H9 (cell line): ENCODE data around the gene COL28A1. TPM values are rescaled to one million over a fixed set of nuclear protein-coding genes. Genes with fewer than 3 reads are reported as not detected.

Experiments
- DNase-seq: peaks from one replicate; pipeline ENCODE4 v3.0.0-alpha.2; 2017
- H2AFZ ChIP-seq: one replicate; pipeline ENCODE4 v1.6.1; 2013; ENCODE audit warnings: mild to moderate bottlenecking, low read length, control low read depth, moderate library complexity
- H2AK5ac ChIP-seq: 2 replicates; pipeline ENCODE4 v1.6.1; 2013; ENCODE audit warnings: low read length, control low read depth, mixed read lengths; ENCODE audit not compliant: insufficient read length
- H2BK120ac ChIP-seq: one replicate; pipeline ENCODE4 v1.6.1; 2013; ENCODE audit warnings: low read depth, mild to moderate bottlenecking, low read length, control low read depth, inconsistent platforms; ENCODE audit not compliant: poor library complexity, severe bottlenecking
- H2BK12ac ChIP-seq: 2 replicates; pipeline ENCODE4 v1.6.1; 2013; ENCODE audit warnings: low read length, control low read depth, mixed read lengths, low read depth; ENCODE audit not compliant: insufficient read length
- H2BK15ac ChIP-seq: 2 replicates; pipeline ENCODE4 v1.6.1; 2013; ENCODE audit warnings: low read depth, low read length, control low read depth
- H2BK20ac ChIP-seq: one replicate; pipeline ENCODE4 v1.6.1; 2013; ENCODE audit warnings: low read depth, mild to moderate bottlenecking, low read length, control low read depth, inconsistent platforms; ENCODE audit not compliant: poor library complexity, severe bottlenecking
- H2BK5ac ChIP-seq: 2 replicates; pipeline ENCODE4 v1.6.1; 2013; ENCODE audit warnings: low read length, control low read depth, mixed read lengths; ENCODE audit not compliant: insufficient read length
- H3K14ac ChIP-seq: 2 replicates; pipeline ENCODE4 v1.6.1; 2013; ENCODE audit warnings: low read length, control low read depth; ENCODE audit not compliant: insufficient read depth
- H3K18ac ChIP-seq: 2 replicates; pipeline ENCODE4 v1.6.1; 2013; ENCODE audit warnings: low read depth, mild to moderate bottlenecking, mixed read lengths, low read length, control low read depth; ENCODE audit not compliant: insufficient read length
- H3K23ac ChIP-seq: 2 replicates; pipeline ENCODE4 v1.6.1; 2013; ENCODE audit warnings: low read length, control low read depth, mixed read lengths, low read depth; ENCODE audit not compliant: insufficient read length
- H3K23me2 ChIP-seq: 2 replicates; pipeline ENCODE4 v1.6.1; 2013; ENCODE audit warnings: low read depth, mild to moderate bottlenecking, mixed read lengths, low read length, control low read depth; ENCODE audit not compliant: insufficient read length, poor library complexity, severe bottlenecking
- H3K27ac ChIP-seq: 2 replicates; pipeline ENCODE4 v1.5.1; 2013; ENCODE audit warnings: low read length, control low read depth, mixed read lengths, low read depth; ENCODE audit not compliant: insufficient read length
- H3K27me3 ChIP-seq: 2 replicates; pipeline ENCODE4 v1.6.1; 2013; ENCODE audit warnings: low read length, control low read depth, inconsistent platforms; ENCODE audit not compliant: insufficient read depth
- H3K4ac ChIP-seq: 2 replicates; pipeline ENCODE4 v1.6.1; 2013; ENCODE audit warnings: low read depth, mild to moderate bottlenecking, control low read depth, inconsistent platforms, low read length, moderate library complexity
- H3K4me1 ChIP-seq: 2 replicates; pipeline ENCODE4 v1.6.1; 2013; ENCODE audit warnings: low read length, control low read depth, inconsistent platforms; ENCODE audit not compliant: insufficient read depth
- H3K4me2 ChIP-seq: 2 replicates; pipeline ENCODE4 v1.6.1; 2013; ENCODE audit warnings: low read length, control low read depth, mixed read lengths; ENCODE audit not compliant: insufficient read length, insufficient read depth
- H3K56ac ChIP-seq: 2 replicates; pipeline ENCODE4 v1.6.1; 2013; ENCODE audit warnings: low read depth, mild to moderate bottlenecking, mixed read lengths, low read length, control low read depth; ENCODE audit not compliant: insufficient read length
- H3K79me1 ChIP-seq: 2 replicates; pipeline ENCODE4 v1.6.1; 2013; ENCODE audit warnings: low read depth, mild to moderate bottlenecking, moderate library complexity, low read length, control low read depth, inconsistent platforms; ENCODE audit not compliant: insufficient read depth, poor library complexity, severe bottlenecking
- H3K79me2 ChIP-seq: 2 replicates; pipeline ENCODE4 v1.6.1; 2013; ENCODE audit warnings: low read length, control low read depth, inconsistent platforms; ENCODE audit not compliant: insufficient read depth
- H3K9ac ChIP-seq: 2 replicates; pipeline ENCODE4 v1.6.1; 2013; ENCODE audit warnings: low read length, control low read depth, mixed read lengths; ENCODE audit not compliant: insufficient read length; ENCODE audit errors: extremely low read depth
- H3K9me3 ChIP-seq: one replicate; pipeline ENCODE4 v1.6.1; 2013; ENCODE audit warnings: low read depth, low read length, inconsistent platforms; ENCODE audit not compliant: control insufficient read depth
- H3T11ph ChIP-seq: one replicate; pipeline ENCODE4 v1.6.1; 2013; ENCODE audit warnings: mild to moderate bottlenecking, low read length, control low read depth, inconsistent platforms
- H4K20me1 ChIP-seq: one replicate; pipeline ENCODE4 v1.6.1; 2013; ENCODE audit not compliant: control insufficient read depth, insufficient read length, insufficient read depth
- H4K5ac ChIP-seq: 2 replicates; pipeline ENCODE4 v1.6.1; 2013; ENCODE audit warnings: low read depth, mild to moderate bottlenecking, mixed read lengths, low read length, control low read depth; ENCODE audit not compliant: insufficient read length
- H4K8ac ChIP-seq: replicated peaks from 2 replicates; pipeline ENCODE4 v1.6.1; 2013; ENCODE audit warnings: low read length, control low read depth, mixed read lengths, low read depth; ENCODE audit not compliant: insufficient read length
- H4K91ac ChIP-seq: 2 replicates; pipeline ENCODE4 v1.6.1; 2013; ENCODE audit warnings: low read depth, mild to moderate bottlenecking, moderate library complexity, mixed read lengths, low read length, control low read depth; ENCODE audit not compliant: insufficient read length
- H3K27ac Mint-ChIP-seq, 3 experiments: 2 replicates in 2 of 3; 3 replicates in 1 of 3; pipeline ENCODE4 v1.8.0; 2020 to 2021; ENCODE audit warnings: mixed read lengths in 3 of 3, mild to moderate bottlenecking in 1 of 3, moderate library complexity in 1 of 3
- H3K27me3 Mint-ChIP-seq: 2 replicates; pipeline ENCODE4 v1.8.0; 2021; ENCODE audit warnings: low read depth, mild to moderate bottlenecking, moderate library complexity, mixed read lengths
- H3K36me3 Mint-ChIP-seq, 3 experiments: 2 replicates in 2 of 3; 3 replicates in 1 of 3; pipeline ENCODE4 v1.8.0; 2020 to 2021; ENCODE audit warnings: low read depth in 3 of 3, mixed read lengths in 3 of 3; ENCODE audit not compliant: insufficient read depth in 1 of 3
- H3K4me1 Mint-ChIP-seq, 2 experiments: 2 replicates each; pipeline ENCODE4 v1.8.0; 2020; ENCODE audit warnings: mixed read lengths in 2 of 2
- H3K4me3 Mint-ChIP-seq, 2 experiments: 2 replicates in 1 of 2; 3 replicates in 1 of 2; pipeline ENCODE4 v1.8.0; 2020 to 2021; ENCODE audit warnings: mild to moderate bottlenecking in 2 of 2, mixed read lengths in 2 of 2, moderate library complexity in 1 of 2
- H3K9me3 Mint-ChIP-seq, 2 experiments: 2 replicates in 1 of 2; 3 replicates in 1 of 2; pipeline ENCODE4 v1.8.0; 2020; ENCODE audit warnings: mild to moderate bottlenecking in 2 of 2, mixed read lengths in 2 of 2, moderate library complexity in 1 of 2
- WGBS: extraction: QIAGEN DNeasy Blood & Tissue Kit; methylation state at CpG from one replicate; pipeline ENCODE4 v1.1.7; 2013; ENCODE audit warnings: missing lambda C conversion rate, low lambda C conversion rate, mixed read lengths; ENCODE audit not compliant: insufficient read length; ENCODE audit errors: extremely low coverage; 5-methylcytosine and 5-hydroxymethylcytosine counted together
- total RNA-seq: library from RNA; stranded (reverse); gene quantifications from 2 replicates; pipeline ENCODE4 v1.2.1, GENCODE V29; 2021
- TF ChIP-seq, protein P1 (sequence below): fragments of 200-600 bp; sonication (generic); conservative IDR thresholded peaks from 3 replicates; pipeline ENCODE4 v1.8.0; 2021; ENCODE audit warnings: antibody characterized with exemption, mild to moderate bottlenecking

Gene COL28A1
- total RNA-seq, 1 experiment from 2014 or later, result 0.66 TPM

- Histone ChIP-seq H3K23me2 (no peaks in the 10 kb centered on the region), H3K23ac (no peak overlapping the region), H3K27ac (no peak overlapping the region), H3K4me1 (no peaks in the 10 kb centered on the region), H2BK15ac (no peak overlapping the region), H2BK5ac (no peak overlapping the region), H3K9ac (no peak overlapping the region), H3K27me3 (no peaks in the 10 kb centered on the region), H4K8ac (no peak overlapping the region), H2BK20ac (no peak overlapping the region), H4K5ac (no peak overlapping the region), H3K18ac (no peak overlapping the region), H3T11ph (no peak overlapping the region), H3K14ac (no peak overlapping the region), H3K56ac (no peak overlapping the region), H2BK12ac (no peak overlapping the region), H4K91ac (no peak overlapping the region), H2AFZ (no peak overlapping the region), H3K4me2 (no peak overlapping the region), H3K79me1 (no peaks in the 10 kb centered on the region), H4K20me1 (no peaks in the 10 kb centered on the region), H3K79me2 (no peaks in the 10 kb centered on the region), H3K9me3 (no peaks in the 10 kb centered on the region), H3K4ac (no peak overlapping the region), H2AK5ac (no peak overlapping the region), H2BK120ac (no peak overlapping the region)
- peaks cover 2 to 20% (median 8%) of the 10 kb centered on the region in 3 experiments; a peak in 5 of 7 replicates for H3K36me3 Mint-ChIP-seq
- WGBS, result no CpG with 5 or more reads among the region's 3 CpGs
- H3K9me3 Mint-ChIP-seq, result no peaks in the 10 kb centered on the region
- no peaks in the 10 kb centered on the region for H3K27me3 Mint-ChIP-seq
- peaks cover 5 to 11% of the 10 kb centered on the region in 2 experiments for H3K4me1 Mint-ChIP-seq
- TF ChIP-seq, protein P1, sequence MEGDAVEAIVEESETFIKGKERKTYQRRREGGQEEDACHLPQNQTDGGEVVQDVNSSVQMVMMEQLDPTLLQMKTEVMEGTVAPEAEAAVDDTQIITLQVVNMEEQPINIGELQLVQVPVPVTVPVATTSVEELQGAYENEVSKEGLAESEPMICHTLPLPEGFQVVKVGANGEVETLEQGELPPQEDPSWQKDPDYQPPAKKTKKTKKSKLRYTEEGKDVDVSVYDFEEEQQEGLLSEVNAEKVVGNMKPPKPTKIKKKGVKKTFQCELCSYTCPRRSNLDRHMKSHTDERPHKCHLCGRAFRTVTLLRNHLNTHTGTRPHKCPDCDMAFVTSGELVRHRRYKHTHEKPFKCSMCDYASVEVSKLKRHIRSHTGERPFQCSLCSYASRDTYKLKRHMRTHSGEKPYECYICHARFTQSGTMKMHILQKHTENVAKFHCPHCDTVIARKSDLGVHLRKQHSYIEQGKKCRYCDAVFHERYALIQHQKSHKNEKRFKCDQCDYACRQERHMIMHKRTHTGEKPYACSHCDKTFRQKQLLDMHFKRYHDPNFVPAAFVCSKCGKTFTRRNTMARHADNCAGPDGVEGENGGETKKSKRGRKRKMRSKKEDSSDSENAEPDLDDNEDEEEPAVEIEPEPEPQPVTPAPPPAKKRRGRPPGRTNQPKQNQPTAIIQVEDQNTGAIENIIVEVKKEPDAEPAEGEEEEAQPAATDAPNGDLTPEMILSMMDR, result no peak
- no peak overlapping the region for H3K4me3 Mint-ChIP-seq
- no peak for DNase-seq
- H3K27ac Mint-ChIP-seq, result no peak overlapping the region; a peak in 1 of 7 replicates
Measured at GRCh38 chr7:7579638-7580037, 44.0 kb upstream of the COL28A1 start.
